IMR-90 (cell line): ENCODE results near the gene KRTAP5-3. TPM values are rescaled to one million over a fixed set of nuclear protein-coding genes. Genes with fewer than 3 reads are reported as not detected.

Source experiments
- ATAC-seq: fragments of 200-7000 bp; cut with Tn5 transposase; 2 replicates; pipeline ENCODE4 v1.9.1; 2020; ENCODE audit warnings: low read depth, mild to moderate bottlenecking, moderate library complexity
- BruUV-seq: library from RNA; stranded (reverse); fragments of 400-500 nt; replicated peaks from 2 replicates; lab custom pipeline; 2021; lab: Mats Ljungman, UMichigan
- CTCF ChIA-PET: fragments of 300-600 bp; formaldehyde crosslinking; extraction: SDS; loops from one replicate; lab custom pipeline; 2021; ENCODE audit warnings: antibody characterized with exemption; lab: Yijun Ruan, JAX
- POLR2A ChIA-PET: fragments of 300-600 bp; sonication (Branson Sonifier 250); formaldehyde crosslinking; loops from one replicate; lab custom pipeline; 2022; ENCODE audit warnings: antibody characterized with exemption; ENCODE audit not compliant: unreplicated experiment; lab: Charles Lee
- DNase-seq: peaks from one replicate; pipeline ENCODE4 v3.0.0; 2013
- H2AFZ ChIP-seq: replicated peaks from 2 replicates; pipeline ENCODE3; 2013; ENCODE audit warnings: low read length, mild to moderate bottlenecking; ENCODE audit not compliant: poor library complexity
- H2AK5ac ChIP-seq: 2 replicates; pipeline ENCODE4 v1.6.1; 2013; ENCODE audit warnings: low read depth, low read length, inconsistent platforms
- H2AK9ac ChIP-seq: replicated peaks from 2 replicates; pipeline ENCODE3; 2013; ENCODE audit warnings: mild to moderate bottlenecking, low read depth, low read length, moderate library complexity; ENCODE audit not compliant: poor library complexity
- H2BK120ac ChIP-seq: 2 replicates; pipeline ENCODE4 v1.6.1; 2013; ENCODE audit warnings: low read depth, low read length, inconsistent platforms
- H2BK15ac ChIP-seq: 3 replicates; pipeline ENCODE4 v1.6.1; 2013; ENCODE audit warnings: low read depth, low read length, inconsistent platforms
- H2BK20ac ChIP-seq: 2 replicates; pipeline ENCODE4 v1.6.1; 2013; ENCODE audit warnings: low read depth, mild to moderate bottlenecking, inconsistent platforms, low read length, moderate library complexity
- H2BK5ac ChIP-seq: 2 replicates; pipeline ENCODE4 v1.6.1; 2013; ENCODE audit warnings: mild to moderate bottlenecking, low read depth, low read length, inconsistent platforms; ENCODE audit not compliant: poor library complexity, severe bottlenecking
- H3K14ac ChIP-seq: replicated peaks from 2 replicates; pipeline ENCODE4 v1.6.1; 2013; ENCODE audit warnings: low read depth, low read length, inconsistent platforms
- H3K18ac ChIP-seq: 2 replicates; pipeline ENCODE4 v1.6.1; 2013; ENCODE audit warnings: low read depth, low read length, control low read depth
- H3K23ac ChIP-seq: 2 replicates; pipeline ENCODE4 v1.6.1; 2013; ENCODE audit warnings: low read depth, low read length, inconsistent platforms
- H3K27ac ChIP-seq: 2 replicates; pipeline ENCODE4 v1.5.1; 2013; ENCODE audit warnings: mild to moderate bottlenecking, control low read depth, low read length; ENCODE audit not compliant: insufficient read depth
- H3K27me3 ChIP-seq: 2 replicates; pipeline ENCODE4 v1.6.1; 2013; ENCODE audit warnings: low read length; ENCODE audit not compliant: control insufficient read depth, insufficient read depth
- H3K36me3 ChIP-seq: 2 replicates; pipeline ENCODE4 v1.6.1; 2013; ENCODE audit warnings: low read length, mixed read lengths; ENCODE audit not compliant: control insufficient read depth, insufficient read depth
- H3K4ac ChIP-seq: 2 replicates; pipeline ENCODE4 v1.6.1; 2013; ENCODE audit warnings: low read depth, low read length, inconsistent platforms
- H3K4me1 ChIP-seq: 2 replicates; pipeline ENCODE4 v1.6.1; 2013; ENCODE audit warnings: low read length, mixed read lengths; ENCODE audit not compliant: control insufficient read depth, insufficient read depth
- H3K4me2 ChIP-seq: 2 replicates; pipeline ENCODE4 v1.6.1; 2013; ENCODE audit warnings: low read depth, mild to moderate bottlenecking, control low read depth, low read length, moderate library complexity
- H3K4me3 ChIP-seq: 2 replicates; pipeline ENCODE4 v1.5.1; 2013; ENCODE audit warnings: low read depth, mild to moderate bottlenecking, control low read depth, low read length, moderate library complexity; ENCODE audit not compliant: insufficient read depth
- H3K56ac ChIP-seq: 2 replicates; pipeline ENCODE4 v1.6.1; 2013; ENCODE audit warnings: low read length, inconsistent platforms; ENCODE audit not compliant: insufficient read depth; ENCODE audit errors: extremely low read depth
- H3K79me1 ChIP-seq, 2 experiments: 2 replicates each; pipeline ENCODE4 v1.6.1; 2013; ENCODE audit warnings: low read length in 2 of 2, inconsistent platforms in 1 of 2, low read depth in 1 of 2
- H3K9ac ChIP-seq: 2 replicates; pipeline ENCODE4 v1.6.1; 2013; ENCODE audit warnings: low read depth, low read length, control low read depth
- H3K9me1 ChIP-seq: 2 replicates; pipeline ENCODE4 v1.6.1; 2013; ENCODE audit warnings: low read length, inconsistent platforms; ENCODE audit not compliant: insufficient read depth
- H3K9me3 ChIP-seq: 2 replicates; pipeline ENCODE4 v1.6.1; 2013; ENCODE audit warnings: low read length; ENCODE audit not compliant: control insufficient read depth, insufficient read depth
- H4K20me1 ChIP-seq: 2 replicates; pipeline ENCODE4 v1.6.1; 2013; ENCODE audit warnings: low read length, inconsistent platforms; ENCODE audit not compliant: insufficient read depth
- H4K5ac ChIP-seq: 2 replicates; pipeline ENCODE4 v1.6.1; 2013; ENCODE audit warnings: mild to moderate bottlenecking, low read depth, low read length, control low read depth
- H4K8ac ChIP-seq, 2 experiments: 2 replicates each; pipeline ENCODE4 v1.6.1; 2013; ENCODE audit warnings: low read depth in 2 of 2, low read length in 2 of 2, control low read depth in 1 of 2, inconsistent platforms in 1 of 2
- H4K91ac ChIP-seq: 2 replicates; pipeline ENCODE4 v1.6.1; 2013; ENCODE audit warnings: low read depth, low read length, inconsistent platforms; ENCODE audit not compliant: insufficient read depth
- BHLHE40 ChIP-seq: fragments of 150-350 bp; IDR thresholded peaks from 2 replicates; pipeline ENCODE4 v1.6.1; 2016; ENCODE audit warnings: mild to moderate bottlenecking, low read depth, low read length
- CEBPB ChIP-seq: IDR thresholded peaks from 2 replicates; pipeline ENCODE4 v1.6.1; 2012; ENCODE audit warnings: low read depth, low read length, improper control_type of control experiment
- CHD1 ChIP-seq: IDR thresholded peaks from 2 replicates; pipeline ENCODE4 v1.6.1; 2012; ENCODE audit warnings: low read depth, low read length, improper control_type of control experiment
- FOS ChIP-seq: fragments of 150-350 bp; IDR thresholded peaks from 2 replicates; pipeline ENCODE4 v1.6.1; 2016; ENCODE audit warnings: low read depth, low read length
- MAFK ChIP-seq: IDR thresholded peaks from 2 replicates; pipeline ENCODE4 v1.6.1; 2012; ENCODE audit warnings: low read depth, low read length, improper control_type of control experiment
- MAZ ChIP-seq: IDR thresholded peaks from 2 replicates; pipeline ENCODE4 v1.6.1; 2012; ENCODE audit warnings: low read depth, mild to moderate bottlenecking, low read length, improper control_type of control experiment, moderate library complexity, borderline replicate concordance
- MXI1 ChIP-seq: IDR thresholded peaks from 2 replicates; pipeline ENCODE4 v1.6.1; 2012; ENCODE audit warnings: low read depth, mild to moderate bottlenecking, low read length, moderate library complexity, borderline replicate concordance
- NFE2L2 ChIP-seq: fragments of 150-350 bp; IDR thresholded peaks from 2 replicates; pipeline ENCODE4 v1.6.1; 2016; ENCODE audit warnings: low read depth, mild to moderate bottlenecking, low read length
- POLR2A ChIP-seq: IDR thresholded peaks from 2 replicates; pipeline ENCODE4 v1.6.1; 2012; ENCODE audit warnings: mild to moderate bottlenecking, low read depth, low read length
- RAD21 ChIP-seq: IDR thresholded peaks from 2 replicates; pipeline ENCODE4 v1.6.1; 2012; ENCODE audit warnings: low read length, improper control_type of control experiment
- RCOR1 ChIP-seq: IDR thresholded peaks from 2 replicates; pipeline ENCODE4 v1.6.1; 2012; ENCODE audit warnings: mild to moderate bottlenecking, low read length, improper control_type of control experiment; ENCODE audit not compliant: insufficient replicate concordance
- RFX5 ChIP-seq: IDR thresholded peaks from 2 replicates; pipeline ENCODE4 v1.8.0; 2012; ENCODE audit warnings: low read depth, mild to moderate bottlenecking, low read length, moderate library complexity
- SMC3 ChIP-seq: fragments of 150-350 bp; IDR thresholded peaks from 2 replicates; pipeline ENCODE4 v1.6.1; 2016; ENCODE audit warnings: low read depth, mild to moderate bottlenecking, antibody characterized with exemption, low read length, moderate library complexity
- USF2 ChIP-seq: fragments of 150-350 bp; IDR thresholded peaks from 2 replicates; pipeline ENCODE4 v1.6.1; 2017; ENCODE audit warnings: mild to moderate bottlenecking, antibody characterized with exemption, low read length, low read depth
- WGBS, 2 experiments: methylation state at CpG; one replicate each; pipeline versions ENCODE4 v1.1.5 to v1.1.7; 2013; ENCODE audit warnings: missing lambda C conversion rate in 2 of 2; ENCODE audit not compliant: insufficient read length in 1 of 2; ENCODE audit errors: extremely low coverage in 2 of 2; 5-methylcytosine and 5-hydroxymethylcytosine counted together
- dilution Hi-C: fragments of 300-500 bp; cut with HindIII; formaldehyde crosslinking; loops from one replicate; pipeline ENCODE4 v1.14.3; 2018; ENCODE audit warnings: low sequenced_read_pairs; ENCODE audit not compliant: unreplicated experiment
- in situ Hi-C: fragments of 300-500 bp; cut with MboI; formaldehyde crosslinking; loops from 3 replicates; pipeline ENCODE4 v1.14.3; 2019; ENCODE audit warnings: low sequenced_read_pairs, inconsistent platforms, mixed read lengths
- intact Hi-C: fragments of 100-400 bp; cut with micrococcal nuclease; formaldehyde crosslinking; loops from 2 replicates; pipeline ENCODE4 v1.10.0; 2022
- polyA plus RNA-seq, 3 experiments: library from polyadenylated mRNA; depleted of rRNA; stranded (reverse); fragments of >200 nt; gene quantifications; 2 replicates each; pipeline ENCODE4 v1.2.3, GENCODE V29; 2012; ENCODE audit warnings: low replicate concordance in 1 of 3
- total RNA-seq: library from RNA; depleted of rRNA; stranded (reverse); fragments of >200 nt; gene quantifications from 2 replicates; pipeline ENCODE4 v1.2.3, GENCODE V29; 2012
- TF ChIP-seq, protein P1 (sequence below): fragments of 150-350 bp; IDR thresholded peaks from 2 replicates; pipeline ENCODE4 v1.6.1; 2016; ENCODE audit warnings: low read depth, mild to moderate bottlenecking, low read length, moderate library complexity, borderline replicate concordance
- TF ChIP-seq, protein P2 (sequence below): conservative IDR thresholded peaks from 2 replicates; pipeline ENCODE4 v1.5.1; 2012; ENCODE audit warnings: mild to moderate bottlenecking, low read depth, low read length, improper control_type of control experiment

Gene KRTAP5-3
- total and polyA plus RNA-seq, 2 of the 4 experiments (the other 2 are of a cell fraction): not detected

DNA sequence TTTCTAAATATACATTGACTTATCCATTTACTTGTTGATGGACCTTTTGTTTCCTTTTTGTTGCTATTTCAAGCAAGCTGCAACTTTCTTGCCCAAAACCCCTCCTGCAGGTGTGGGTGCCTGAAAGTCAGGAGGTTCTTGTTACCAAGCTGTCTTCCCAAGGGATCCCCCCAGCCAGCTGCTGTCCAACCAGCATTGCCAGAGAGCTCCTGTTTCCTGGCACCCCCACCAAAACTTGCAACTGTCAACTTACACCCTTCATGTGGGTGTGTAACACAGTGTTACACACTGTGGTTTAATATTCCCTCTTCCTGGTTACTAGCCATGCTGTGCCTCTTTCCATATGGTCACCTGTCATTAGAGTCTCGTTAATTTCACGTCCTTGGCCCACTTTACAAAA, 21.6 kb downstream of the KRTAP5-3 start:
- H2BK5ac ChIP-seq: no peak overlapping the region
- H4K20me1 ChIP-seq: no peaks in the 10 kb centered on the region
- no peak overlapping the region for H4K5ac ChIP-seq
- H2AK5ac ChIP-seq: no peak overlapping the region
- H3K79me1 ChIP-seq: no peaks in the 10 kb centered on the region
- H4K8ac ChIP-seq: no peak overlapping the region
- H3K27me3 ChIP-seq: peaks cover 36% of the 10 kb centered on the region
- ChIA-PET POLR2A (no interaction called here), CTCF (no interaction called here)
- no peak overlapping the region for H3K4ac ChIP-seq
- DNase-seq: no peak
- WGBS, 2 experiments: no CpG with 5 or more reads among the region's 2 CpGs
- H3K4me1 ChIP-seq: no peaks in the 10 kb centered on the region
- H2BK20ac ChIP-seq: no peak overlapping the region
- no peaks in the 10 kb centered on the region for H3K9me3 ChIP-seq
- no peak overlapping the region for H3K9ac ChIP-seq
- H3K56ac ChIP-seq: no peak overlapping the region
- no peaks in the 10 kb centered on the region for H3K36me3 ChIP-seq
- H2BK15ac ChIP-seq: no peak overlapping the region
- BruUV-seq: no TSS peak
- H3K4me3 ChIP-seq: no peak overlapping the region
- H3K23ac ChIP-seq: no peak overlapping the region
- no peak overlapping the region for H3K18ac ChIP-seq
- H3K9me1 ChIP-seq: no peaks in the 10 kb centered on the region
- H3K4me2 ChIP-seq: no peak overlapping the region
- H3K14ac ChIP-seq: no peak overlapping the region
- no peak for ATAC-seq
- H3K27ac ChIP-seq: no peak overlapping the region
- H2AFZ ChIP-seq: peak overlapping the region; percentile 5
- H4K91ac ChIP-seq: no peak overlapping the region
- no peak overlapping the region for H2BK120ac ChIP-seq
- no peak overlapping the region for H2AK9ac ChIP-seq
- no peak for TF ChIP-seq USF2
- TF ChIP-seq RCOR1: no peak
- no peak for TF ChIP-seq POLR2A
- TF ChIP-seq FOS: no peak
- TF ChIP-seq, protein P1, sequence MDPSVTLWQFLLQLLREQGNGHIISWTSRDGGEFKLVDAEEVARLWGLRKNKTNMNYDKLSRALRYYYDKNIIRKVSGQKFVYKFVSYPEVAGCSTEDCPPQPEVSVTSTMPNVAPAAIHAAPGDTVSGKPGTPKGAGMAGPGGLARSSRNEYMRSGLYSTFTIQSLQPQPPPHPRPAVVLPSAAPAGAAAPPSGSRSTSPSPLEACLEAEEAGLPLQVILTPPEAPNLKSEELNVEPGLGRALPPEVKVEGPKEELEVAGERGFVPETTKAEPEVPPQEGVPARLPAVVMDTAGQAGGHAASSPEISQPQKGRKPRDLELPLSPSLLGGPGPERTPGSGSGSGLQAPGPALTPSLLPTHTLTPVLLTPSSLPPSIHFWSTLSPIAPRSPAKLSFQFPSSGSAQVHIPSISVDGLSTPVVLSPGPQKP: no peak
- TF ChIP-seq RAD21: no peak
- TF ChIP-seq MAZ: no peak
- no peak for TF ChIP-seq BHLHE40
- TF ChIP-seq CHD1: no peak
- TF ChIP-seq, protein P2, sequence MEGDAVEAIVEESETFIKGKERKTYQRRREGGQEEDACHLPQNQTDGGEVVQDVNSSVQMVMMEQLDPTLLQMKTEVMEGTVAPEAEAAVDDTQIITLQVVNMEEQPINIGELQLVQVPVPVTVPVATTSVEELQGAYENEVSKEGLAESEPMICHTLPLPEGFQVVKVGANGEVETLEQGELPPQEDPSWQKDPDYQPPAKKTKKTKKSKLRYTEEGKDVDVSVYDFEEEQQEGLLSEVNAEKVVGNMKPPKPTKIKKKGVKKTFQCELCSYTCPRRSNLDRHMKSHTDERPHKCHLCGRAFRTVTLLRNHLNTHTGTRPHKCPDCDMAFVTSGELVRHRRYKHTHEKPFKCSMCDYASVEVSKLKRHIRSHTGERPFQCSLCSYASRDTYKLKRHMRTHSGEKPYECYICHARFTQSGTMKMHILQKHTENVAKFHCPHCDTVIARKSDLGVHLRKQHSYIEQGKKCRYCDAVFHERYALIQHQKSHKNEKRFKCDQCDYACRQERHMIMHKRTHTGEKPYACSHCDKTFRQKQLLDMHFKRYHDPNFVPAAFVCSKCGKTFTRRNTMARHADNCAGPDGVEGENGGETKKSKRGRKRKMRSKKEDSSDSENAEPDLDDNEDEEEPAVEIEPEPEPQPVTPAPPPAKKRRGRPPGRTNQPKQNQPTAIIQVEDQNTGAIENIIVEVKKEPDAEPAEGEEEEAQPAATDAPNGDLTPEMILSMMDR: no peak
- TF ChIP-seq NFE2L2: no peak
- no peak for TF ChIP-seq MAFK
- no peak for TF ChIP-seq MXI1
- no peak for TF ChIP-seq RFX5
- no peak for TF ChIP-seq SMC3
- TF ChIP-seq CEBPB: no peak
- dilution Hi-C loops: no loop called here
- intact Hi-C loops: no loop called here
- in situ Hi-C loops: no loop called here
